Activated CD4-positive, alpha-beta T cell treated with anti-CD3 and anti-CD28 coated beads, Interleukin-10, Interleukin-2, amounts not matched to agents 100 ng/mL and 50 ng/mL, durations not matched to agents 16 hours and 8 hours (primary cell): ENCODE results near the gene INHA.

Source experiments
- DNase-seq: peaks from one replicate; pipeline ENCODE4 v3.0.0-alpha.2; 2020

INHA gene

GRCh38 chr2:219613461-219614070 is 41.5 kb downstream of the INHA start:
- DNase-seq: no peak

- no peak for DNase-seq
These were observed 42.2 kb downstream of the INHA start for GRCh38 chr2:219614076-219614860.

GRCh38 chr2:219615036-219615435 is 42.9 kb downstream of the INHA start:
- no peak for DNase-seq

GRCh38 chr2:219615894-219616293 is 43.8 kb downstream of the INHA start:
- DNase-seq: no peak

- DNase-seq: no peak
These were observed 44.4 kb downstream of the INHA start for GRCh38 chr2:219616550-219616949.

GRCh38 chr2:219618733-219619122 is 46.6 kb downstream of the INHA start:
- no peak for DNase-seq

GRCh38 chr2:219619235-219619634 is 47.1 kb downstream of the INHA start:
- no peak for DNase-seq

GRCh38 chr2:219620546-219620945 is 48.4 kb downstream of the INHA start:
- DNase-seq: no peak

- DNase-seq: no peak
These were observed 49.8 kb downstream of the INHA start for GRCh38 chr2:219621935-219622334.

- DNase-seq: no peak
These were observed 50.4 kb downstream of the INHA start for GRCh38 chr2:219622472-219622871.

- DNase-seq: no peak
These were observed 52.5 kb downstream of the INHA start for GRCh38 chr2:219624565-219624964.

- DNase-seq: no peak
These were observed 53.1 kb downstream of the INHA start for GRCh38 chr2:219625179-219625578.
